GM19397 (cell line): ENCODE data around the gene NINJ2.

ENCODE experiments used
- ATAC-seq: cut with Tn5 transposase; IDR thresholded peaks from one replicate; pipeline ENCODE4 v1.9.1; 2021; ENCODE audit warnings: mild to moderate bottlenecking, moderate library complexity; ENCODE audit not compliant: unreplicated experiment

Gene NINJ2

GRCh38 chr12:536751-537245, 126.4 kb downstream of the NINJ2 start:
- no peak for ATAC-seq

GRCh38 chr12:535396-535795, 127.8 kb downstream of the NINJ2 start:
- ATAC-seq, result no peak

GRCh38 chr12:534216-534615, 129.0 kb downstream of the NINJ2 start:
- no peak for ATAC-seq

- ATAC-seq, result no peak
These were observed 129.5 kb downstream of the NINJ2 start for GRCh38 chr12:533718-534117.

- ATAC-seq, result no peak
These were observed 130.2 kb downstream of the NINJ2 start for GRCh38 chr12:532908-533565.

GRCh38 chr12:531951-532585, 131.2 kb downstream of the NINJ2 start:
- no peak for ATAC-seq

- ATAC-seq, result no peak
These were observed 132.4 kb downstream of the NINJ2 start for GRCh38 chr12:530821-531220.

- ATAC-seq, result no peak
These were observed 132.9 kb downstream of the NINJ2 start for GRCh38 chr12:530308-530707.

GRCh38 chr12:527729-528128, 135.5 kb downstream of the NINJ2 start:
- ATAC-seq, result no peak

- ATAC-seq, result no peak
These were observed 136.0 kb downstream of the NINJ2 start for GRCh38 chr12:527241-527640.

- ATAC-seq, result no peak
These were observed 137.2 kb downstream of the NINJ2 start for GRCh38 chr12:526089-526488.

GRCh38 chr12:524167-524951, 138.9 kb downstream of the NINJ2 start:
- ATAC-seq, result no peak

- no peak for ATAC-seq
These were observed 140.4 kb downstream of the NINJ2 start for GRCh38 chr12:522692-523378.

- ATAC-seq, result no peak
These were observed 143.1 kb downstream of the NINJ2 start for GRCh38 chr12:520119-520518.

GRCh38 chr12:517538-517937, 145.7 kb downstream of the NINJ2 start:
- ATAC-seq, result no peak
